NCI-H1417 treated with DMSO at 0.1 percent for 48 hours (cell line): ENCODE data around the gene CLDN18.

ENCODE experiments used
- DNase-seq: peaks from one replicate; lab custom pipeline; 2025; lab: John Stamatoyannopoulos, UW

Gene CLDN18

GRCh38 chr3:138025553-138025952, 15.6 kb downstream of the CLDN18 start:
- DNase-seq = no peak

GRCh38 chr3:138027821-138028220, 17.9 kb downstream of the CLDN18 start:
- DNase-seq = no peak

- no peak for DNase-seq
These were observed 20.8 kb downstream of the CLDN18 start for GRCh38 chr3:138030734-138031280.

GRCh38 chr3:138031536-138031935, 21.6 kb downstream of the CLDN18 start:
- DNase-seq = no peak

GRCh38 chr3:138032567-138032966, 22.6 kb downstream of the CLDN18 start:
- DNase-seq = no peak

GRCh38 chr3:138033202-138033691, 23.3 kb downstream of the CLDN18 start:
- DNase-seq = no peak

GRCh38 chr3:138034918-138035317, 25.0 kb downstream of the CLDN18 start:
- no peak for DNase-seq

GRCh38 chr3:138036572-138036971, 26.6 kb downstream of the CLDN18 start:
- no peak for DNase-seq

GRCh38 chr3:138038725-138039462, 28.9 kb downstream of the CLDN18 start:
- DNase-seq = no peak

- no peak for DNase-seq
These were observed 32.1 kb downstream of the CLDN18 start for GRCh38 chr3:138042043-138042442.

- no peak for DNase-seq
These were observed 33.5 kb downstream of the CLDN18 start for GRCh38 chr3:138043266-138044029.

GRCh38 chr3:138046085-138046484, 36.1 kb downstream of the CLDN18 start:
- DNase-seq = no peak

GRCh38 chr3:138046955-138047354, 37.0 kb downstream of the CLDN18 start:
- DNase-seq = no peak

- DNase-seq = no peak
These were observed 37.7 kb downstream of the CLDN18 start for GRCh38 chr3:138047596-138048158.

- no peak for DNase-seq
These were observed 39.4 kb downstream of the CLDN18 start for GRCh38 chr3:138049157-138049919.

GRCh38 chr3:138051947-138052802, 42.2 kb downstream of the CLDN18 start:
- DNase-seq = no peak

- no peak for DNase-seq
These were observed 44.1 kb downstream of the CLDN18 start for GRCh38 chr3:138054057-138054456.

GRCh38 chr3:138057384-138057783, 47.4 kb downstream of the CLDN18 start:
- DNase-seq = no peak

GRCh38 chr3:138059261-138059660, 49.3 kb downstream of the CLDN18 start:
- DNase-seq = no peak

- DNase-seq = no peak
These were observed 50.8 kb downstream of the CLDN18 start for GRCh38 chr3:138060792-138061191.

- DNase-seq = no peak
These were observed 52.1 kb downstream of the CLDN18 start for GRCh38 chr3:138062037-138062436.
